NB4 (cell line): ENCODE results near the gene LRIG1.

Source experiments
- MYC ChIP-seq: IDR thresholded peaks from 2 replicates; pipeline ENCODE4 v1.6.1; 2011; ENCODE audit warnings: low read depth, low read length
- POLR2A ChIP-seq: IDR thresholded peaks from 2 replicates; pipeline ENCODE4 v1.6.1; 2011; ENCODE audit warnings: mild to moderate bottlenecking; ENCODE audit not compliant: insufficient read length; ENCODE audit errors: extremely low read depth
- TF ChIP-seq, protein P1 (sequence below): IDR thresholded peaks from one replicate; pipeline ENCODE4 v1.5.1; 2012; ENCODE audit warnings: low read depth, low read length
- TF ChIP-seq, protein P2 (sequence below): IDR thresholded peaks from 2 replicates; pipeline ENCODE4 v1.6.1; 2011; ENCODE audit warnings: low read depth, low read length

DNA sequence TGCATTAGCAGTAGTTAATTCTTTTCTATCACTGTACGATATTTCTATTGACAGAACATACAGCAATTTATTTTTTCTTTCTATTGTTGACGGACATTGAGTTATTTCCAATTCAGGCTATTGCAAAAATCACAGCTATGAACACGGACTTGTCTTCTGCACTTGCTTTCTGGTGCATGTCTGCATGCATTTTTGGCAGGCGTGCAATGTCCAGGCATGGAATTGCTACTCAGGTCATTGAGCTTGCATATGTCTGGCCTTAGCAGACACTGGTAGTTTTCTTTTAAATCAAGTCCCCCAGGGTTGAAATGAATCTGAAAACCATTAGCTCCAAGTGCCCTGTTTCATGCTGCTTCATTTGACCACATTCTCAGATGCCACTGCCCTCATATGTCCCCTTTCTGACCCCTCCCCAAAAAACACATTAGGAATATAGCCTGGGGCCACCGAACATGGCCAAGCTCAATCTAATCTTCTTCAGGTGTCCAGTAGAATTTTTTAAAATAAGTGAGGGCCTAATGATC is 72.8 kb downstream of the LRIG1 start:
- TF ChIP-seq POLR2A, result no peak
- TF ChIP-seq, protein P1, sequence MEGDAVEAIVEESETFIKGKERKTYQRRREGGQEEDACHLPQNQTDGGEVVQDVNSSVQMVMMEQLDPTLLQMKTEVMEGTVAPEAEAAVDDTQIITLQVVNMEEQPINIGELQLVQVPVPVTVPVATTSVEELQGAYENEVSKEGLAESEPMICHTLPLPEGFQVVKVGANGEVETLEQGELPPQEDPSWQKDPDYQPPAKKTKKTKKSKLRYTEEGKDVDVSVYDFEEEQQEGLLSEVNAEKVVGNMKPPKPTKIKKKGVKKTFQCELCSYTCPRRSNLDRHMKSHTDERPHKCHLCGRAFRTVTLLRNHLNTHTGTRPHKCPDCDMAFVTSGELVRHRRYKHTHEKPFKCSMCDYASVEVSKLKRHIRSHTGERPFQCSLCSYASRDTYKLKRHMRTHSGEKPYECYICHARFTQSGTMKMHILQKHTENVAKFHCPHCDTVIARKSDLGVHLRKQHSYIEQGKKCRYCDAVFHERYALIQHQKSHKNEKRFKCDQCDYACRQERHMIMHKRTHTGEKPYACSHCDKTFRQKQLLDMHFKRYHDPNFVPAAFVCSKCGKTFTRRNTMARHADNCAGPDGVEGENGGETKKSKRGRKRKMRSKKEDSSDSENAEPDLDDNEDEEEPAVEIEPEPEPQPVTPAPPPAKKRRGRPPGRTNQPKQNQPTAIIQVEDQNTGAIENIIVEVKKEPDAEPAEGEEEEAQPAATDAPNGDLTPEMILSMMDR, result no peak
- TF ChIP-seq, protein P2, sequence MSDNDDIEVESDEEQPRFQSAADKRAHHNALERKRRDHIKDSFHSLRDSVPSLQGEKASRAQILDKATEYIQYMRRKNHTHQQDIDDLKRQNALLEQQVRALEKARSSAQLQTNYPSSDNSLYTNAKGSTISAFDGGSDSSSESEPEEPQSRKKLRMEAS, result no peak
- TF ChIP-seq MYC, result no peak
